Non-pigmented ciliary epithelial cell (primary cell): ENCODE results near the gene ZNF672.

ENCODE experiments used
- DNase-seq: peaks from one replicate; pipeline ENCODE4 v3.0.0-alpha.2; 2010; ENCODE audit warnings: low read depth

Gene ZNF672

GRCh38 chr1:248834343-248834940 is 3.6 kb upstream of the ZNF672 start:
- DNase-seq = no peak

GRCh38 chr1:248837045-248837780 is 811 bp upstream of the ZNF672 start:
- DNase-seq = no peak

- no peak for DNase-seq
Observed at GRCh38 chr1:248838357-248839167, 538 bp downstream of the ZNF672 start.

- DNase-seq = no peak
Observed at GRCh38 chr1:248839168-248839555, 1.1 kb downstream of the ZNF672 start.

GRCh38 chr1:248840946-248841345 is 2.9 kb downstream of the ZNF672 start:
- DNase-seq = no peak

- no peak for DNase-seq
Observed at GRCh38 chr1:248841702-248842395, 3.8 kb downstream of the ZNF672 start.

GRCh38 chr1:248842781-248843331 is 4.8 kb downstream of the ZNF672 start:
- DNase-seq = no peak

GRCh38 chr1:248843687-248844086 is 5.7 kb downstream of the ZNF672 start:
- no peak for DNase-seq

GRCh38 chr1:248844526-248844925 is 6.5 kb downstream of the ZNF672 start:
- DNase-seq = no peak

- no peak for DNase-seq
Observed at GRCh38 chr1:248847181-248847955, 9.3 kb downstream of the ZNF672 start.

- DNase-seq = no peak
Observed at GRCh38 chr1:248847956-248848561, 10.0 kb downstream of the ZNF672 start.

- DNase-seq = no peak
Observed at GRCh38 chr1:248848602-248849001, 10.6 kb downstream of the ZNF672 start.

GRCh38 chr1:248849152-248849551 is 11.1 kb downstream of the ZNF672 start:
- DNase-seq = no peak

GRCh38 chr1:248849637-248850036 is 11.6 kb downstream of the ZNF672 start:
- no peak for DNase-seq

- DNase-seq = no peak
Observed at GRCh38 chr1:248850124-248850523, 12.1 kb downstream of the ZNF672 start.

- no peak for DNase-seq
Observed at GRCh38 chr1:248850536-248851251, 12.7 kb downstream of the ZNF672 start.

- no peak for DNase-seq
Observed at GRCh38 chr1:248851390-248851789, 13.4 kb downstream of the ZNF672 start.

GRCh38 chr1:248852481-248853405 is 14.7 kb downstream of the ZNF672 start:
- DNase-seq = no peak
